Kidney tubule cell (primary cell): ENCODE measurements around the gene TBC1D5.

Experiments used
- DNase-seq: peaks from one replicate; pipeline ENCODE4 v3.0.0-alpha.2; 2018; ENCODE audit warnings: low spot score

Gene TBC1D5

DNA sequence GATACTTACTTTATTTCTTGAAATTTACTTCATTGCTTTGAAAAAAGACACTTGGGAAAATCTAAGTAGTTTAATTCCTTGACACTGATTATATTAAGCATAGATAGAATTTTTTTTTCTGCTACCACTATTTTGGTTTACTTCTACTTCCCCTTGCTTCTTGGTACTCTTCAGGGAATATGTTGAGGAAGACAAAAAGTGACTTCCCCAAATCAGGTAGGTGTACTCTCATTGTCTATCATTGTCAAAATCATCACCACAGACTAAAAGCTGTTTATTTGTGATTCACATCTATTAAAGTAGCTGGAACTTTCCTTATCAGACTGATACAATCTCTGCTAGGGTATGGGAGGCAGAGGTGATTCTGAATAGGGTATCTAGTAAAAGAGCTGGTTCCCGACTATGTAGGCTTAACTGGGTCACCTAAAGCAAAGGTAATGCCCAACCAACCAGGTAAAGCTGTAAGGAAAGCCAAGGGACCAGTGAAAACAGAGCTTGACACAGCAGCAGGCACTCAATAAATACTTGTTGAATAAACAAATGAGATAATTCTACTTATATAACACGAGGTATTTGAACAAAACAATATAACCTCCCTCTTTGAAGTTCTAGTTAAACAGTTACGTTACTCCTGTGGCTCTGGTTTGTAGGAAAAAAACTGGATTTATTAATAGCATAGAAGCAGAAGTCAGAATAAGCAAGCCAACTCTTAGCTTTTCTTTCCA is 510.7 kb downstream of the TBC1D5 start:
- DNase-seq, result no peak

DNA sequence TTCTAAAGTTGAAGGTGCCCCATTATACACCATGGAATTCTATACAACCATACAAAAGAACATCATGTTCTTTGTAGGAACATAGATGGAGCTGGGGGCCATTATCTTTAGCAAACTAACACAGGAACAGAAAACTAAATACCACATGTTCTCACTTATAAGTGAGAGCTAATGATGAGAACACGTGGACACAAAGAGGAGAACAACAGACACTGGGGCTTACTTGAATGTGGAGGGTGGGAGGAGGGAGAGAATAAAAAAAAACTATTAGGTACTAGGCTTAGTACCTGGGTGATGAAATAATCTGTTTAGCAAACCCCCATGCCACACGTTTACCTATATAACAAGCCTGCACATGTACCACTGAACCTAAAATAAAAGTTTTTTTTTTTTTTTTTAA is 515.0 kb downstream of the TBC1D5 start:
- DNase-seq, result no peak

DNA sequence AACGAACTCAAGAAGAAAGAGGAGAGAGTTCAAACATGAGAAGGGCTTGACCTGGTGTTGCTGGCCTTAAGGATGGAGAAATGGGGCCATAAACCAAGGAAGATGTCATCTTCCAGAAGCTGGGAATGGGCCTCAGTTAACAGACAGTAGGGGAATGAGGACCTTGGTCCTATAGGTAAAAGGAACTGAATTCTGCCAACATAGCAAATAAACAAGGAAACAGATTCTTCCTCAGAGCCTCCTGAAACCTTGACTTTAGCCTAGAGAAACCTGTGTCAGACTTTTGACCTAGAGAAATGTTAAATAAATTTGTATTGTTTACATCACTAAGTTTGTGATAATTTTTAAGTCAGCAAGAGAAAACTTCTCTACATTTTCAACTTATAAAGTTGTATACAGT is 520.9 kb downstream of the TBC1D5 start:
- DNase-seq, result no peak

DNA sequence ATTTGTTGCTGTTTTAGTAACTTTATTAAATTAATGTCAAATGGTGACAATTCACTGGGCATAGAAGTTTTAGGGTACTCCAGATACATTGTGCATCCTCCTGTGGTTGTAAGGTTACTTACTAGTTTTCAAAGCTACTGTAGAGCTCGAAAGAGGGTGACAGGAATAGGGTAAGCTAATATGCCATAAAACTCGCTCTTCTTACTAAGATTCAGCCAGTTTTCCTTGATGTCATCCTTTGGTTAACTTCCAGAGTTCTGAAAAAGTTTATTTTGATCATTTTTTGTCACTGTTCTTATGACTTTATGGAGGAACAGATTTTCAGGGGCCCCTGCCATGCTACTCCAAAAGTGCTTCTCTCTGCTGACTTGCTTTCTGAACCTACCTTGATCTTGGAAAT is 522.8 kb downstream of the TBC1D5 start:
- DNase-seq, result no peak

DNA sequence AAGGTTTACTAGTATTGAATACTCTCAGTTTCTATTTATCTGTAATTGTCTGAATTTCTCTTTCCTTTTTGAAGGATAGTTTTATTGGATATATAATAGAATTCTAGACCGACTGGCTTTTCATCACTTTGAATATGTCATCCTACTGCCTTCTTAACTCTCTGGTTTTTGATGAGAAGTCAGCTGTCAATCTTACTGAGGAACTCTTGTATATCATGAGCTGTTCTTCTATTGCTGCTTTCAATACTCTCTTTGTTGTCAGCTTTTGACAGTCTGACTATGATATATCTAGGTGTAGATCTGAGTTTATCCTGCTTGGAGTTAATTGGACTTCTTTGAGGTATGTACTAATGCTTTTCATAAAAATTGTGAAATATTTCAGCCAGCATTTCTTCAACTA is 523.8 kb downstream of the TBC1D5 start:
- no peak for DNase-seq

DNA sequence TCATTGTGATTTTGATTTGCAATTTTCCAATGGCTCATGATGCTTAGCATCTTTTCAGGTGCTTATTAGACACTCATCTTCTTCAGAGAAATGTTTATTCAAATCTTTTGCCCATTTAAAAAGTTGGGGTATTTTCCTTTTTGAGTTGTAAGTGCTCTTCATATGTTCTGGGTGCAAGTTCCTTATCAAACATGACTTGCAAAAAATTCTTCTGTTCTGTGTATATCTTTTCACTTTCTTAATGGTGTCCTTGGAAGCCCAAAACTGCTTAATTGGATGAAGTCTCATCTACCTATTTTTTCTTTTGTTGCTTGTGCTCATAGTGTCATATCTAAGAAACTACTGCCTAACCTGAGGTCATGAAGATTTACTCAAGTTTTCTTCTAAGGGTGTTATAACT is 524.8 kb downstream of the TBC1D5 start:
- no peak for DNase-seq

DNA sequence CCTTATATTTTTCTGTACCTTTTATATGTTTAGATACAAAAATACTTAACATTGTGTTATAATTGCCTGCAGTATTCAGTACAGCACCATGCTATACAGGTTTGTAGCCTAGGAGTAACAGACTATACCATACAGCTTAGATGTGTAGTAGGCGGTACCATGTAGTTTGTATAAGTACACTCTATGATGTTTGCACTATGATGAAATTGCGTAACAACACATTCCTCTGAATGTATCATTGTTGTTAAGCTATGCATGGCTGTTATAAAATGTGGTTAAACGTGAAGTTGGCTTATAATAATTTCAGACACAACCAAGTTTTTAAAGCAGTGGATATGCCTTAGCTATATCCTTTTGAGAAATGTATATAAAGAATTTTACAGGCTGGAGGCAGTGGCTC is 529.3 kb downstream of the TBC1D5 start:
- DNase-seq, result no peak

DNA sequence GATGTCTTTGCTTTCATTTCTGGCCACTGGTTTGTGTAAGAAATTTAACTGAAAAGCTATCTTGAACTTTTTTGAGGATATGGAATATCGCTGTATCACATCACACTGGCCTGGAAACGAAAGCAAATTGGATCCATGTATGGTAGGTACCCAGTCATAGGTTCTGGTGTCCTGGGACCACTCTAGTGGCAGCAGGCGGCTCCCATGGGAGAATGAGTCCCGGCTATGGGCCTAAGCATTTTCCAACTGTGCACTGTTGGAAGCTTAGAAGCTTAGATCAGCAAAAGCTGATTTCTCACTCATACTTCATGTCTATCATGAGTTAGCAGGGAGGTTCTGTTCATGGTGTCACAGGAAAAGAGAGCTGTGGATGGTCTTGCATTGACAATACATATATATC is 534.5 kb downstream of the TBC1D5 start:
- DNase-seq, result no peak

DNA sequence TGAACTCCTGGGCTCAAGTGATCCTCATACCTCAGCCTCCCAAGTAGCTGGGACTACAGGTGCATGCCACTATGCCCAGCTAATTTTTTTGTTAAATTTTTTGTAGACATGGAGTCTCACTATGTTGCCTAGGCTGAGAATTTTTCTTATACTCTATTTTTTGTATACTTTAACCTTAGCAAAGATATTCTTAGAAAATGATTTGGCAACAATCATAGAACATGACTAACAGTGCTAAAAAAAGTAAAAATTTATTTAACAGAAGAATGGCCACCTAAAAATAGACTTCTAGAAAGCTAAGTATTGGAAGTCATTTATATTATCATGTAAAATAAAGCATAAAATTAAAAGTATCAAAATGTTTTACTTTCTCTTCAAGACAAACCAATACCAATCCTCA is 535.4 kb downstream of the TBC1D5 start:
- DNase-seq, result no peak

DNA sequence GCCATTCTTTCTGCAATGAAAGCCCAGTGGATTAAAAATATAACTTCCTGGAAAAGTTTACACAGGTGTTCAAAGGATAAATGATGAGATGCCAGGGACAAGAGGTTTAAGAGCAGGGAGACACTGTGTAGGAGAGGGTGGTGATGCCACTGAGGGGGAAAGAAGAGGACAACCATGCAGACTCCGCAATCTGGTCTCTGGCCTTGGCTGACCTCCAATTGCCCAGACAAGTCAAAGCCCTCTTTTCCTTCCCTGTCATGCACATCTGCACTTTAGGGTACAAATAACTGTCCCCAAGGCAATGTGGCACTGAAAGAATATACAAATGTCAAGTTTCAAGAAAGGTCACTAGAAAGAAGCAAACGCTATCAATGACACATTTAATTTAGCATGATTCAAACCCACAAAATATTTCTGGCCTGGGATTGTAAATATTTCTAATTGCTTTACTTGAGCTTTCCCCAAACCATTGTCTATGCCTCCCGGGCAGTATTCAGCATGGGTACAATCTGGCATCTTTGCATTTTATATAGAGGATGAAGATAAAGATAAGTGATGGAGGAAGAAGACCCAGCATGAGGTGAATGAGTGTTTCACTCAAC is 538.3 kb downstream of the TBC1D5 start:
- no peak for DNase-seq

DNA sequence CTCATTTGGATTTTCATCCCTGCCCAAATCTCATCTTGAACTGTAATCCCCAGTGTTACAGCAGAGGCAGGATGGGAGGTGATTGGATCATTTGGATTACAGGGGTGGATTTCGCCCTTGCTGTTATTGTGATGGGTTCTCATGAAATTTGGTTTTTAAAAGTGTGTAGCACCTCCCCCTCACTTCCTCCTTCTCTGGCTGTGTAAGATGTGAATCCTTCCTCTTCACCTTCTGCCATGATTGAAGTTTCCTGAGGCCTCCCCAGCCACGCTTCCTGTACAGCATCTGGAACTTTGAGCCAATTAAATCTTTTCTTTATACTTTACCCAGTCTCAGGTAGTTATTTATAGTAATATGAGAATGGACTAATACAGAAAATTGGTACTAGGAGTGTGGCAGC is 540.9 kb downstream of the TBC1D5 start:
- DNase-seq, result no peak

DNA sequence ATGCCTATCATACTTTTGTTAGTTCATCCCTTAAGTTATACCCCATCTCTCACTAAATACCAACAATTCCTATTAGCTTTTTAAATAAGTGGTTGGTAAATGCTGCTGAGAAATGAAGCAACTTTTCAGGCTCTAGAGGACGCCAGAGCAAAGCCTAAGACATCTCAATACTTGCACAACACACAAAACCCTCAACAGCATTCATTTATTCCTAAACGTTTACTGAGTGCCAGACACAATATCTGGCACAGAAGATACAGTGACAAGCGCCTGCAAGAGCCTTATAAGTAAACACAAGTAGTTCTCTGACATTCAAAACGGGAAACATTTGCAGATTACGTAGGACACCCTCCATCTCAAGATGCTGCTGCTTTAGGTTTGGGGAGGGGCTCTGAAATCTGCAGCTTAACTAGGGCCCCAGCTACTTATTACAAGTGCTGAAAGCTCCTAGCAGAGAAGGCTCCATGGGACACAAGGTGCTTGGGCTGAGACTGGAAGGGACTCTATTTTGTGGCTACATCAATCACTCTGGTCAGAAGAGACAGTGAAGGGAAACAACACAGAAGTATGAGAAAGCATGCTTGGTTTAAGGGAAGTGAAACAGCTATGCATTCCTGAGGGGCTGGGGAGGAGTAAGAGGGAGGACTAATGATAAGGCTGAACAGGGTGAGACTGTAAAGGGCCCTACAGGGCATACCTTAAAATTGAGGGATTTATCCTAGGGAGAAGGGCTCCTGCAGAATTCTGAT is 546.4 kb downstream of the TBC1D5 start:
- DNase-seq, result no peak

DNA sequence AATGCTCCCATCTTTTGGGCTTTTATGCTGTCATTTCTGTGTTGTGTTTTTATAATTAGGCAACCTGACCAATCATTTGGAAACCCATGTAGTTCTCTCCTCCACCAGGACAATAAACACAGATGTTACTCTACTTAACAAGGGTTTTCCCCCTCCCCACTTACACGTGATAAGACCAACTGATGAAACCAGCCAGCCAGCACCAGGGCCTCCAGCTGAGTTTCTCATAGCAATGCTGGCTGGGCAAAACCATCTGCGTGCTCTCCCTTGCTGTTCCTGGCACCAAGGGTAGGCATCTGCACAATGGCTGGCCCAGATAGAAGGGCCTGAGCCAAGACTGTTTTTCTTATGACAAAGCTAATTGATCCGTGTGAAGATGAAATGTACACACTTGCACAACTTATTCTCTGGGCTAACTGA is 547.2 kb downstream of the TBC1D5 start:
- no peak for DNase-seq

DNA sequence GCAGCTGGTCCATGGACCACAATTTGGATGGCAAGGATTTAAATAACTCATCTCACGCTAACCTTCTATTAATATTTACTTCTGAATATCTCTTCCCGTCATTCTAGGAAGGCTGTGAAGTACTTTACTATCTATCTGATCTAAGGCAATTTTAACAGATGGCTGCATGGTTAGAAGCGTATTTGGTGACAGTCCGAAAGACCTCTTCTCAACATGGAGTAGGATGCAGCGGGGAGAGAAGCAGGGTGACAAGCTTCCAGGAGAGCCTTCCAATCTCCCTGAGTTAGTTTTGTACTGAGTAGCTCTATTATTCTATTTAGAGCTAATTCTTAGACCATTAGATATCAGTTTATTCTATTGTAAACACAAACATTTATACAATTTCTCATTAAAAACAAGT is 548.3 kb downstream of the TBC1D5 start:
- DNase-seq, result no peak

DNA sequence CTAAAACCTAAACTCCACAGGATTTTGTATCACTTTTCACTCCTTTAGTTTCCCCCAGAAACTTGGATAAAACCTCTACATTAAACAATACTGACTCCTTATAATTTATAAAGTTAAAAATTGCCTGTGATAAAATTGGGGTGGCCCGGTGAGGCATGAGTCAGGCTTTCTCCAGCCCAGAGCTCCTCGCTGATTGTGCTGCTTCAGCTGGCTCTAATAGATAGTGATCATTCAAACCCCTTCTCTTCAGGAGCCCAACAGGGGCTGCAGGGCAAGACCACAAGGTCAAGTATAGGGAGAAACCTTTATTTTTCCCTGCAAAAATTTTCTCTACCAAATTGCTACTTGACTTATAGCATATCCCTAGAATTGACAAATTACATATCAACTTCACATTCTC is 549.4 kb downstream of the TBC1D5 start:
- no peak for DNase-seq

DNA sequence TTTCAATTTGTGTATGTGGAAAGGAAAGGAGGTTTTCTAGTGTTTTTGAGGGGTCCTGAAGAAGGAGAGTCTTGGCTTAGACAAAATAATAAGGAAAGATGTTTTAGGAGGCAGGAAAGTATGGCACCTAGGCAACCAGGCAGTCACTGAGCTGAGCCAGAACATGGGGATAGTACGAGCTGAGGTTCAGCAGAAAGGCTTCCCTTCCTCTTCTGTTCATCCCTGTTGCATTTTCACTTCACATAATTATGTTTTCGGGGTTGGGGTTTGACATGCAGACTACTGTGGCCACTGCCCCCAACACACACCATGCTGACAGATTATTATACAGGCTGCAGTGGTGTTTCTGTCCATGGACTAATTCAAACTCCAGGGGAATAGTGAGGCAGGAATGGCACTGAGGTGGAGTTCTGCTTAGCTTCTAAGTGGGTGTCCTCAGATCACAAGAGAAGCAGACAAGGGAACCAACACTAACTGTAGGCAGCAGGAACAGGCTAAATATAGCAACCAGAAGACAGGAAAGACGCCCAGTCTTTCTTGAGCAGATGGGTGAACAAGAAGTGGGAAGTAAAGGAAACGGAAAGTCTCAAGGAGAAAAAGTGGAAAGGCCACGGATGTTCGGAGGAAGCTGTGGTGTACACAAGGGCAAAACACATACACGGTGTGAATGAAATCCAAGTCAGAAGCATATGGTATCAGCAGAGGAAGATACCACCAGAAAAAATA is 551.9 kb downstream of the TBC1D5 start:
- DNase-seq, result no peak

DNA sequence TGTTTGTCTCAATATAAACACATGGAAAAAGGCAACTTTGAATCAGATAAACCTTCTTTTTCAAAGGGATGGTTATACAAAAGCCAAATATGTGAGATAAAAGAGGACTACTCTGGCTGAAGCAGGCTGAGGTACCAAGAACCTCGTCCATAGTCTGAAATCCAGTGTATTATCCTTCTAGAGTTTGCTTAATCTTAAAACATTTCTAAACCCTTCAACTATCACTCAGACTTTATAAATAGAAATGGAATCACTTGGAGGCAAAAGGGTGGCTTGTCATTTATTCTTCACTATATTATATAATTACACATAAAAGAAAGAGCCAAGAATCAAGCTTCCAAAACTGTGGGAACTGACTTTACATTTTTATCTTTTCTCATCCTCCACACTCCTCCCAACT is 554.1 kb downstream of the TBC1D5 start:
- no peak for DNase-seq

DNA sequence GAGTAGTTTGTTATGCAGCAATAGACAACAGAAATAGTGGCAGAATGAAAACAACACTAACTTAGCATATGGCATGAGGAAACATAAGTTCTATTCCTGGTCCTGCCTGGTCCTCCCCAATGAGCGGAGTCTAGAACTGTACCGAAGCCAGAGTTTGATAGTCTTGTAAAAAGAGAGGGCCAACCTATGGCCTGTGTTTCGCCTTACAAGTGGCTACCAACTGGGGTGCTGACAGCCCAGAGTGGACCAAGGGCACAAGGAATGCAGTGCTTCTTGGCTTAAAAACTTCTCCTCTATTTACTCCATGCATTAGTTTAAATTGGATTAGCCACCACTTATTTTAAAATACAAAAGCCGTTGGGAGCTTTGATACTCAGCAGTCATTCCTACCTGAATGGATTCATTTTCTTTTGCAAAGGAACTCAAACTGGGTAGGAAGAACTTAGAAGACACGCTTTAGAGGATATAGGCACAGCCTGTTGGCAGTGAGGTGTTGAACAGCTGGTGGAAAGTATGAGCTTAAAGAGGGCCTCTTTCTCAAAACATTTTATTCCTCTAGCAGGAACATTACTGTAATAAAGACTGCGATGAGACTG is 554.7 kb downstream of the TBC1D5 start:
- no peak for DNase-seq

DNA sequence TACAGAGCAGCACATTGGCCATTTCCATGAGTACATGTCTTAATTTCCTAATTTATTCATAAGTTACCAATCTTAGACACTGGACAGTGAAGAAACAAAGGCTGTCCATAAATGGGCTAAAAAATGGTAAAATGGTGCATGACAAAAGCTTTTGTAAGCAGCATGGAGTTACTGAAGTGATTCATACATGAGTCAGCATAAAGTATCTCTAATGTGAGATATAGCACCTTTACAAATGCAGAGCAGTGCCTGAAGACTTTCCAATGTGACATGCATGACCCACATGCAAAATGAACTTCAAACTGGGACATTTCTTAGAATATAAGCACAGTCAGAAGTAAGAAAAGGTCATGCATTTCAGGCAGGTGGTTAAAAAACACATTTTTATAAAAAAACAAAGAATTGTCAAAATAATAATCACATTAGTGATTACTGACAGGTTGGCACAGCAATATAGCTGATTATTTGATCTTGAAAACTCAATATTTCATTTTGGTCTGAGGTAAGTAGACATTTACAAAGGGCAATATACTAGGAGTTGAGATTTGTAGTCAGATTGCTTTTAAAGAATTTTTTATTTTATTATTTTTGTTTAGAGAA is 558.4 kb downstream of the TBC1D5 start:
- DNase-seq, result peak; percentile 69

DNA sequence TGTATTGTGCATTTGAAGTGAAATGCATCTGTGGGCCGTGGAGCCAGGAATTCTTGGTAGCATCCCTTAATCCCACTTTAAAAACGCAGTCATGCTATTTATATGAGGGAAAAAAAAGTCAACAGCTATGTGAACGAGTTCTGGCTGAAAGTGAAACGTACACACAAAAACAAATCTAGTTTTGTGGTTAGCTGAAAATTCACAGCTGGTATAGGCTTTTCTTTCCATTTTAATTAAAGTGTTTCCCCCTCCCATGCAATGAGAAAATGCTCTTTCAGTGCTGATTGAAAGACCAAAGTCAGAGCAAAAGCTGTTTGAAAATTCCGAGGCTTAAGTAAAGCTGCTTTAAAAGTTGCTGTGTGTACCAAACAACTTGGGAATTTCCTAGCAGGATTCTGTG is 560.3 kb downstream of the TBC1D5 start:
- DNase-seq, result no peak

DNA sequence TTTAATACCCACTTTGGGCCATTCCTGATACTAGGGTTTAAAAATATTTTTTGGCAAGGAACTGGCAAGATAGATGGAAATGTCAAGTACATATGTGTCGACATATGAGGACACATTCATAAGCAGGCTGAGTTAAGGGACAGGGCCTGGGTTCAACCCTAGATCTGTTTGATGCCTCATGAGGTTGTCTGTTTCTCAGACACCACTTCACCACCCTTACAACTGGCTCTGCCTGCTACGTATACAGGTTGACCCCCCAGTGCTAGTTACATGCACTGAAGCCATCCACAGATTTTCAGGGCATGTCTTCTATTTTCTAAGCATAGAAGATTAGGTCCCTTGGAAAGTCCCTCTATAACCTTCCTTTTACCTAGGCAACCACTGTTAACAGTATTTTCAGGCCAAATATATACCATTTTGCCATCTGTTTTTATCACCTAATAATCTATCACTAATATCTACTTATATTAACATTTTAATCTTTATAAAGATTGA is 561.0 kb downstream of the TBC1D5 start:
- DNase-seq, result no peak
